Cardiac fibroblast (primary cell): ENCODE data around the gene POLA2.

Source experiments
- DNase-seq, 2 donors: peaks; one replicate each; pipeline versions ENCODE4 v3.0.0 to v3.0.0-alpha.2; 2010; ENCODE audit warnings: low read depth in 2 of 2
- H3K4me3 ChIP-seq, 2 donors: replicated peaks in 1 of 2; 1 replicate in 1 of 2; 2 replicates in 1 of 2; pipeline ENCODE4 v1.5.1; 2011; ENCODE audit warnings: low read depth in 2 of 2, low read length in 2 of 2, mild to moderate bottlenecking in 2 of 2, moderate library complexity in 1 of 2
- TF ChIP-seq, protein P1 (sequence below): IDR thresholded peaks from one replicate; pipeline ENCODE4 v1.5.1; 2011; ENCODE audit warnings: low read depth, mild to moderate bottlenecking, low read length, inconsistent platforms

The POLA2 gene

DNA sequence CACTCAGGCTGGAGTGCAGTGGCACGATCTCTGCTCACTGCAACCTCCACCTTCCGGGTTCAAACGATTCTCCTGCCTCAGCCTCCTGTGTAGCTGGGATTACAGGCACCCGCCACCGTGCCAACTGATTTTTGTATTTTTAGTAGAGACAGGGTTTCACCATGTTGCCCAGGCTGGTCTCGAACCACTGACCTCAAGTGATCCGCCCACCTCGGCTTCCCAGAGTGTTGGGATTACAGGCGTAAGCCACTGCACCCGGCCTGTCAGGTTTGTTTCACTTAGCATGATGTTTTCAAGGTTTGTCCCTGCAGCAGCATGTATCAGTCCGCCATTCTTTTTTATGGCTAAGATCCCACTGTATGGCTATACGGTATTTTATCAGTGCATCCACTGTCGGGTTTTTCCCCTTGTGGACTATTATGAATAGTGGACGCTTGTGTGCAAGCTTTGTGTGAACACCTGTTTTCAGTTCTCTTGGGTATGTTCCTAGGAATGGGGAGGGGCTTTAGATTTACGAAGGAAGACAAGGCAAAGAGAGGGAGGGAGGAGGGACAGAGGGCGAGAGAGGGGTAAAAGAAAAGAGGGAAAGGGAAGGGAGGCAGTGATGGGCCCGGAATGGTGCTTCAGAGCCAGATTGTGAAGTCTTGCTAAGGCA is 39.0 kb downstream of the POLA2 start:
- TF ChIP-seq, protein P1, sequence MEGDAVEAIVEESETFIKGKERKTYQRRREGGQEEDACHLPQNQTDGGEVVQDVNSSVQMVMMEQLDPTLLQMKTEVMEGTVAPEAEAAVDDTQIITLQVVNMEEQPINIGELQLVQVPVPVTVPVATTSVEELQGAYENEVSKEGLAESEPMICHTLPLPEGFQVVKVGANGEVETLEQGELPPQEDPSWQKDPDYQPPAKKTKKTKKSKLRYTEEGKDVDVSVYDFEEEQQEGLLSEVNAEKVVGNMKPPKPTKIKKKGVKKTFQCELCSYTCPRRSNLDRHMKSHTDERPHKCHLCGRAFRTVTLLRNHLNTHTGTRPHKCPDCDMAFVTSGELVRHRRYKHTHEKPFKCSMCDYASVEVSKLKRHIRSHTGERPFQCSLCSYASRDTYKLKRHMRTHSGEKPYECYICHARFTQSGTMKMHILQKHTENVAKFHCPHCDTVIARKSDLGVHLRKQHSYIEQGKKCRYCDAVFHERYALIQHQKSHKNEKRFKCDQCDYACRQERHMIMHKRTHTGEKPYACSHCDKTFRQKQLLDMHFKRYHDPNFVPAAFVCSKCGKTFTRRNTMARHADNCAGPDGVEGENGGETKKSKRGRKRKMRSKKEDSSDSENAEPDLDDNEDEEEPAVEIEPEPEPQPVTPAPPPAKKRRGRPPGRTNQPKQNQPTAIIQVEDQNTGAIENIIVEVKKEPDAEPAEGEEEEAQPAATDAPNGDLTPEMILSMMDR: no peak
- H3K4me3 ChIP-seq: no peak overlapping the region
- DNase-seq: no peak

DNA sequence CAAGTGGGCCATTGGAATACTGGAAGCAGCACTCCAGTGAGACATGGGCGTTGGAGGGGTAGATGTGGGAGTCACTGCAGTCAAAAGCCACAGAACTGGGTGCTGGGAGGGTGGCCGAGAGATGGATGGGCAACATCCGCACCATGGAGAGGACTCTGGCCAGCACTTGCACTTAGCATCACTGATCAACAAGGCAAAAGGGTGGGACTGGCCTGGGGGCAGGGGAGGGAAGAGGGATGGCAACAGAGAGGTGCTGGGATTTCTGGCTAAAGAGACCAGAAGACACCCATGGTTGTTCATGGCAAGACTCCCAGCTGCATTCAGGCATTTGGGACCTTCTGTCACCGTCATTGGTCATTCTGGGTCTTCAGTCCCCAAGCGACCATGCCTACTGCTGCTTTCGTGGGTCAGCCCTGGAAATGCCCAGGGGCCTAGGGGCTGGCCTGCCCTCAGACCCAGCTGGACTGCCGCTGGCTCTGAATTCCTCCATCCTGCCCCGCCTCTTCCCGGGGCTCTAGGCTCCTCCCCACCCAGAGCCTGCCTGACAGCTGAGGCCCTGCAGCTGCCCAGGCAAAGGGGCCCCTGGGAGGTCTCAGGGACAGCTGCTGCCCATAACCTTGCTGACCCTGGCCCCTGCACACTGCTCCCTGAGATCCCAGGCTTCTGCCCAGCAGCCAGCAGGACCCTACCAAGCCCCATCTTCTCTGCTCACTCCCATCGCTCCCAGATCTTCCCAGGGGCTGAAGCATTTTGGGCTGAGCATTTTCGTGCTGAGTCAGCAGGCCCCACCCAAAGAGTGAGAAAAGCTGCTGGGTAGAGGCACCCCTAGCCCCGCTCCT is 39.9 kb downstream of the POLA2 start:
- H3K4me3 ChIP-seq: no peak overlapping the region
- TF ChIP-seq, protein P1: no peak
- peak; percentile 53 to 84 for DNase-seq

- TF ChIP-seq, protein P1: no peak
- no peak for DNase-seq
- no peak overlapping the region for H3K4me3 ChIP-seq
These were observed 41.8 kb downstream of the POLA2 start for GRCh38 chr11:65303555-65303954.

- no peak overlapping the region for H3K4me3 ChIP-seq
- DNase-seq: no peak
- TF ChIP-seq, protein P1: no peak
These were observed 42.3 kb downstream of the POLA2 start for GRCh38 chr11:65304110-65304509.

GRCh38 chr11:65304613-65305012 is 42.9 kb downstream of the POLA2 start:
- TF ChIP-seq, protein P1: no peak
- no peak for DNase-seq
- H3K4me3 ChIP-seq: no peak overlapping the region

- no peak overlapping the region for H3K4me3 ChIP-seq
- TF ChIP-seq, protein P1: no peak
These were observed 43.9 kb downstream of the POLA2 start for GRCh38 chr11:65305501-65306268.

More at GRCh38 chr11:65305501-65306268, 43.9 kb downstream of the POLA2 start:
- DNase-seq: peak; percentile 72 to 78
